Vagina (tissue), 2 donors: Measurements from ENCODE around the gene ADAMTS17.

ENCODE experiments used
- POLR2A ChIP-seq, 2 donors: fragments of 450-650 bp; IDR thresholded peaks; one replicate each; pipeline ENCODE4 v1.6.1; 2017; ENCODE audit warnings: antibody characterized with exemption in 2 of 2, mild to moderate bottlenecking in 2 of 2, moderate library complexity in 2 of 2
- TF ChIP-seq, protein P1 (sequence below), 3 experiments: fragments of 450-650 bp in 2 of 3; fragments of 200-600 bp in 1 of 3; sonication (generic) in 1 of 3; IDR thresholded peaks; one replicate each; pipeline ENCODE4 v1.5.1; 2017 to 2019; ENCODE audit warnings: antibody characterized with exemption in 3 of 3, mild to moderate bottlenecking in 2 of 3, moderate library complexity in 2 of 3

GRCh38 chr15:100241572-100242482 is 99.9 kb downstream of the ADAMTS17 start:
- TF ChIP-seq POLR2A (IDR thresholded peaks at IDR 0.05): no peak
- TF ChIP-seq, protein P1, sequence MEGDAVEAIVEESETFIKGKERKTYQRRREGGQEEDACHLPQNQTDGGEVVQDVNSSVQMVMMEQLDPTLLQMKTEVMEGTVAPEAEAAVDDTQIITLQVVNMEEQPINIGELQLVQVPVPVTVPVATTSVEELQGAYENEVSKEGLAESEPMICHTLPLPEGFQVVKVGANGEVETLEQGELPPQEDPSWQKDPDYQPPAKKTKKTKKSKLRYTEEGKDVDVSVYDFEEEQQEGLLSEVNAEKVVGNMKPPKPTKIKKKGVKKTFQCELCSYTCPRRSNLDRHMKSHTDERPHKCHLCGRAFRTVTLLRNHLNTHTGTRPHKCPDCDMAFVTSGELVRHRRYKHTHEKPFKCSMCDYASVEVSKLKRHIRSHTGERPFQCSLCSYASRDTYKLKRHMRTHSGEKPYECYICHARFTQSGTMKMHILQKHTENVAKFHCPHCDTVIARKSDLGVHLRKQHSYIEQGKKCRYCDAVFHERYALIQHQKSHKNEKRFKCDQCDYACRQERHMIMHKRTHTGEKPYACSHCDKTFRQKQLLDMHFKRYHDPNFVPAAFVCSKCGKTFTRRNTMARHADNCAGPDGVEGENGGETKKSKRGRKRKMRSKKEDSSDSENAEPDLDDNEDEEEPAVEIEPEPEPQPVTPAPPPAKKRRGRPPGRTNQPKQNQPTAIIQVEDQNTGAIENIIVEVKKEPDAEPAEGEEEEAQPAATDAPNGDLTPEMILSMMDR (IDR thresholded peaks at IDR 0.05): no peak
